OCI-LY7 (cell line): ENCODE measurements around the gene HOXC9. TPM values are rescaled to one million over a fixed set of nuclear protein-coding genes. Genes with fewer than 3 reads are reported as not detected.

Experiments
- Bru-seq: library from RNA; stranded (reverse); fragments of 400-500 nt; gene quantifications from one replicate; lab custom pipeline; 2021; lab: Mats Ljungman, UMichigan
- BruChase-seq, 2 experiments: library from RNA; stranded (reverse); fragments of 400-500 nt; gene quantifications; one replicate each; lab custom pipeline; 2021; lab: Mats Ljungman, UMichigan
- BruUV-seq: library from RNA; stranded (reverse); fragments of 400-500 nt; replicated peaks from 2 replicates; lab custom pipeline; 2021; lab: Mats Ljungman, UMichigan
- CTCF ChIA-PET: fragments of 300-600 bp; sonication (Branson Sonifier 250); formaldehyde crosslinking; loops from one replicate; lab custom pipeline; 2022; ENCODE audit warnings: antibody characterized with exemption; ENCODE audit not compliant: unreplicated experiment; lab: Charles Lee
- POLR2A ChIA-PET: fragments of 300-600 bp; sonication (Branson Sonifier 250); formaldehyde crosslinking; loops from one replicate; lab custom pipeline; 2022; ENCODE audit warnings: antibody characterized with exemption; lab: Charles Lee
- DNase-seq: peaks from one replicate; pipeline ENCODE4 v3.0.0-alpha.2; 2015; ENCODE audit warnings: low spot score
- H2AFZ ChIP-seq: fragments of 200-600 bp; sonication (generic), shearing (Covaris generic); 2 replicates; pipeline ENCODE4 v1.6.1; 2014; ENCODE audit warnings: mild to moderate bottlenecking, antibody characterized with exemption, low read length, moderate library complexity
- H3K27ac ChIP-seq: fragments of 200-600 bp; sonication (generic); 2 replicates; pipeline ENCODE4 v1.5.1; 2014; ENCODE audit warnings: mixed run types, low read depth, mild to moderate bottlenecking, moderate library complexity, low read length, inconsistent platforms; ENCODE audit not compliant: poor library complexity, severe bottlenecking
- H3K36me3 ChIP-seq: fragments of 200-600 bp; sonication (generic); 2 replicates; pipeline ENCODE4 v1.6.1; 2014; ENCODE audit warnings: mild to moderate bottlenecking, antibody characterized with exemption, low read length, moderate library complexity, mixed read lengths; ENCODE audit not compliant: insufficient read depth
- H3K4me1 ChIP-seq: fragments of 200-600 bp; sonication (generic); 2 replicates; pipeline ENCODE4 v1.5.1; 2014; ENCODE audit warnings: mild to moderate bottlenecking, low read length; ENCODE audit not compliant: insufficient read depth, poor library complexity, severe bottlenecking
- H3K4me2 ChIP-seq: fragments of 200-600 bp; sonication (generic); 2 replicates; pipeline ENCODE4 v1.6.1; 2014; ENCODE audit warnings: mild to moderate bottlenecking, low read length
- H3K4me3 ChIP-seq: fragments of 200-600 bp; sonication (generic); 2 replicates; pipeline ENCODE4 v1.5.1; 2014; ENCODE audit warnings: mild to moderate bottlenecking, low read depth, low read length; ENCODE audit not compliant: poor library complexity, severe bottlenecking
- H3K79me2 ChIP-seq: fragments of 200-600 bp; sonication (generic); 2 replicates; pipeline ENCODE4 v1.6.1; 2016; ENCODE audit warnings: low read depth, mild to moderate bottlenecking, low read length, moderate library complexity, mixed read lengths; ENCODE audit not compliant: insufficient read depth
- H3K9me2 ChIP-seq: fragments of 200-600 bp; sonication (generic); 2 replicates; pipeline ENCODE4 v1.6.1; 2016; ENCODE audit warnings: mild to moderate bottlenecking, low read length, mixed read lengths; ENCODE audit not compliant: insufficient read depth
- H3K9me3 ChIP-seq: fragments of 200-600 bp; sonication (generic); 2 replicates; pipeline ENCODE4 v1.6.1; 2014; ENCODE audit warnings: mild to moderate bottlenecking, mixed run types, low read length, mixed read lengths
- H4K20me1 ChIP-seq: fragments of 200-600 bp; sonication (generic); 2 replicates; pipeline ENCODE4 v1.6.1; 2014; ENCODE audit warnings: mild to moderate bottlenecking, antibody characterized with exemption, low read length, moderate library complexity, mixed read lengths; ENCODE audit not compliant: insufficient read depth
- EZH2phosphoT487 ChIP-seq: fragments of 200-600 bp; sonication (generic); IDR thresholded peaks from 2 replicates; pipeline ENCODE4 v1.6.1; 2018; ENCODE audit warnings: low read depth, borderline replicate concordance, mild to moderate bottlenecking, mixed run types, antibody characterized with exemption, low read length, moderate library complexity, mixed read lengths
- intact Hi-C: fragments of 100-400 bp; cut with micrococcal nuclease; formaldehyde crosslinking; loops from one replicate; pipeline ENCODE4 v1.10.0; 2022; ENCODE audit not compliant: unreplicated experiment
- long read RNA-seq: library from polyadenylated mRNA; stranded (forward); transcript quantifications from one replicate; pipeline ENCODE4 v2.0.0, GENCODE V29; 2022
- total RNA-seq, 2 experiments: library from RNA; depleted of rRNA in 1 of 2; stranded (reverse); fragments of >200 nt in 1 of 2; shearing (Covaris generic) in 1 of 2; gene quantifications; 2 replicates each; pipeline ENCODE4 v1.2.3, GENCODE V29; 2014 to 2022
- TF ChIP-seq, protein P1 (sequence below): fragments of 200-600 bp; sonication (generic); conservative IDR thresholded peaks from 2 replicates; pipeline ENCODE4 v1.5.1; 2014; ENCODE audit warnings: mild to moderate bottlenecking, antibody characterized with exemption, low read length, moderate library complexity, mixed read lengths

The HOXC9 gene
- total RNA-seq (2014; rRNA removed; shearing (Covaris generic)) (not detected in 2 replicates), total RNA-seq (2022) (0.42 and 0.57 TPM in 2 replicates), Bru-seq, nascent RNA (percentile 22 among the genes with signal in this experiment), BruChase-seq, experiment 1, labeled RNA remaining after a 6-hour chase (percentile 36 among the genes with signal in this experiment), BruChase-seq, experiment 2, labeled RNA remaining after a 2-hour chase (percentile 45 among the genes with signal in this experiment)
- long read RNA-seq, partial matches to known transcripts = 0 of 1 reads
- long read RNA-seq, other reads (novel, unspliced or antisense) = 0 of 1 reads

DNA sequence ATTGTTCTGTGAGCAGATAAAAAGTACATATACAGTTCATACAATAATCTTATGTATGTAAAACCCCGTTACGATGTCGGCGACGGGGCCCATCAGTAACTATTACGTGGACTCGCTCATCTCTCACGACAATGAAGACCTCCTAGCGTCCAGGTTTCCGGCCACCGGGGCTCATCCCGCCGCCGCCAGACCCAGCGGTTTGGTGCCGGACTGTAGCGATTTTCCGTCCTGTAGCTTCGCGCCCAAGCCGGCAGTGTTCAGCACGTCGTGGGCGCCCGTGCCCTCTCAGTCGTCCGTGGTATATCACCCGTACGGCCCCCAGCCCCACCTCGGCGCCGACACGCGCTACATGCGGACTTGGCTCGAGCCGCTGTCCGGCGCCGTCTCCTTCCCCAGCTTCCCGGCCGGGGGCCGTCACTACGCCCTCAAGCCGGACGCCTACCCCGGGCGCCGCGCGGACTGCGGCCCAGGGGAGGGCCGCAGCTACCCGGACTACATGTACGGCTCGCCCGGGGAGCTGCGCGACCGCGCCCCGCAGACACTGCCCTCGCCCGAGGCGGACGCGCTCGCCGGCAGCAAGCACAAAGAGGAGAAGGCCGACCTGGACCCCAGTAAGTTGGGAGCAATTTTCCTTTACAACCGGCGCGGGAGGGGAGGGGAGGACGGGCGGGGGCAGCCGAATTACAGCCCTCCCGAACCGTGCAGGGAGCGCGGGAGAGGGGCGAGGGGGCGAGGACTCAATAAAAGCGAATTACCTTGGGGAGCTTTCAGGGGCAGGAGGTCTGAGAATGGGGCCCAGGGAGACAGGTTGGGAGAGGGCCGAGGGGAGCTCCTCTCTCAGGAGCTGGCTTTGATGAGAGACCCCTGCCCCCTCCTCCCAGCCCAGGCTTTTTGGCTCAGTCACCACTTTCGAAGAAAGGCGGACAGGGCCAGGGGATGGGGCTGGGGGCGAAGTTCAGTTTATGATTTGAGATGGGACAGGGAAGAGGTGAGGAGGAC, at the start of gene HOXC9:
Gene HOXC9 (plus strand): TSS at position 46 of the 999 bp plus-strand sequence. CDS start 28 bp downstream, at position 74.
- ChIA-PET POLR2A (interaction anchor here (0.7 kb wide), 1 partner anchor 9 kb away, joined by 3 read pairs; no protein-coding TSS in a partner anchor), CTCF (no interaction called here)
- no TSS peak for BruUV-seq
- Histone ChIP-seq H2AFZ (no peak within 1 kb of the TSS), H3K36me3 (no peaks in the 10 kb centered on the region), H3K4me1 (peaks cover 11% of the 10 kb centered on the region), H3K27ac (no peak within 1 kb of the TSS), H4K20me1 (no peaks in the 10 kb centered on the region; the same call in 1 of the 2 replicates), H3K9me2 (no peaks in the 10 kb centered on the region), H3K4me2 (no peak within 1 kb of the TSS), H3K9me3 (no peaks in the 10 kb centered on the region), H3K4me3 (no peak within 1 kb of the TSS), H3K79me2 (no peaks in the 10 kb centered on the region)
- no peak for TF ChIP-seq EZH2phosphoT487
- TF ChIP-seq, protein P1, sequence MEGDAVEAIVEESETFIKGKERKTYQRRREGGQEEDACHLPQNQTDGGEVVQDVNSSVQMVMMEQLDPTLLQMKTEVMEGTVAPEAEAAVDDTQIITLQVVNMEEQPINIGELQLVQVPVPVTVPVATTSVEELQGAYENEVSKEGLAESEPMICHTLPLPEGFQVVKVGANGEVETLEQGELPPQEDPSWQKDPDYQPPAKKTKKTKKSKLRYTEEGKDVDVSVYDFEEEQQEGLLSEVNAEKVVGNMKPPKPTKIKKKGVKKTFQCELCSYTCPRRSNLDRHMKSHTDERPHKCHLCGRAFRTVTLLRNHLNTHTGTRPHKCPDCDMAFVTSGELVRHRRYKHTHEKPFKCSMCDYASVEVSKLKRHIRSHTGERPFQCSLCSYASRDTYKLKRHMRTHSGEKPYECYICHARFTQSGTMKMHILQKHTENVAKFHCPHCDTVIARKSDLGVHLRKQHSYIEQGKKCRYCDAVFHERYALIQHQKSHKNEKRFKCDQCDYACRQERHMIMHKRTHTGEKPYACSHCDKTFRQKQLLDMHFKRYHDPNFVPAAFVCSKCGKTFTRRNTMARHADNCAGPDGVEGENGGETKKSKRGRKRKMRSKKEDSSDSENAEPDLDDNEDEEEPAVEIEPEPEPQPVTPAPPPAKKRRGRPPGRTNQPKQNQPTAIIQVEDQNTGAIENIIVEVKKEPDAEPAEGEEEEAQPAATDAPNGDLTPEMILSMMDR = no peak
- no peak for DNase-seq
- intact Hi-C loops = no loop called here

DNA sequence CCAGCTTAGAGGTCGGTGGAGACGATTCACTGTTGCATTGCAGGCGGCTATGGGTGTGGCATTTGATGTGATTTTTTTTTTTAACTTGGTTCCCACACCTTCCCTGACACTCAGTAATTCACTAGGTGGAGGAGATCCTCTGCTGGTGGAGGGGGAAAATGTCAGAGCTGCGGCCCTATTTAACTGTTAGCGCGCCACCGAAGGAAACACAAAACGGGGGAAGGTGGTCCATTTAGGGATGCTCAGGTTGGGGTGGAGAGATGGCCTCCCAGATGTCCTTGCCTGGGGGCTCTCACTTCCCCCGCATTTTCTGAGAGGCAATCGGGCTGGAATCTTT, 49.6 kb upstream of the HOXC9 start:
- Histone ChIP-seq H4K20me1 (no peaks in the 10 kb centered on the region; the same call in 1 of the 2 replicates), H3K79me2 (no peaks in the 10 kb centered on the region), H3K9me2 (no peaks in the 10 kb centered on the region), H3K9me3 (no peaks in the 10 kb centered on the region), H2AFZ (no peak overlapping the region), H3K27ac (no peak overlapping the region), H3K4me1 (no peaks in the 10 kb centered on the region), H3K4me2 (no peak overlapping the region), H3K4me3 (no peak overlapping the region), H3K36me3 (no peaks in the 10 kb centered on the region)
- no TSS peak for BruUV-seq
- peak; percentile 6 for DNase-seq
- ChIA-PET POLR2A (no interaction called here), CTCF (no interaction called here)
- intact Hi-C loops = no loop called here
- TF ChIP-seq EZH2phosphoT487 = peak; percentile 17; the same call in 1 of the 2 replicates
- TF ChIP-seq, protein P1 = peak; percentile 41
